A673 (cell line): Measurements from ENCODE around the gene DHX34. TPM values are rescaled to one million over a fixed set of nuclear protein-coding genes. Genes with fewer than 3 reads are reported as not detected.

Experiments
- BruUV-seq: library from RNA; stranded (reverse); fragments of 400-500 nt; replicated peaks from 2 replicates; lab custom pipeline; 2021; lab: Mats Ljungman, UMichigan
- CTCF ChIA-PET: fragments of 300-600 bp; sonication (Branson Sonifier 250); formaldehyde crosslinking; loops from one replicate; lab custom pipeline; 2022; ENCODE audit warnings: antibody characterized with exemption; lab: Charles Lee
- POLR2A ChIA-PET: fragments of 300-600 bp; sonication (Branson Sonifier 250); formaldehyde crosslinking; loops from one replicate; lab custom pipeline; 2022; ENCODE audit warnings: antibody characterized with exemption; ENCODE audit not compliant: low non-redundant PET; lab: Charles Lee
- DNase-seq: peaks from one replicate; pipeline ENCODE4 v3.0.0-alpha.2; 2015; ENCODE audit warnings: low spot score
- H3K27ac ChIP-seq: fragments of 200-600 bp; sonication (generic); 2 replicates; pipeline ENCODE4 v1.5.1; 2016; ENCODE audit warnings: mixed run types, low read depth, mild to moderate bottlenecking, mixed read lengths, antibody characterized with exemption, low read length; ENCODE audit not compliant: poor library complexity, severe bottlenecking
- H3K27me3 ChIP-seq: fragments of 200-600 bp; sonication (generic); replicated peaks from 2 replicates; pipeline ENCODE4 v1.6.1; 2017; ENCODE audit warnings: mixed run types, low read depth, mild to moderate bottlenecking, mixed read lengths, antibody characterized with exemption, low read length; ENCODE audit not compliant: insufficient read depth, poor library complexity
- H3K36me3 ChIP-seq: fragments of 200-600 bp; sonication (generic); 2 replicates; pipeline ENCODE4 v1.6.1; 2016; ENCODE audit warnings: mixed run types, mild to moderate bottlenecking, mixed read lengths, antibody characterized with exemption, low read length; ENCODE audit not compliant: insufficient read depth, poor library complexity, severe bottlenecking
- H3K4me1 ChIP-seq: fragments of 200-600 bp; sonication (generic); 2 replicates; pipeline ENCODE4 v1.6.1; 2017; ENCODE audit warnings: mixed run types, mild to moderate bottlenecking, mixed read lengths, antibody characterized with exemption, low read length; ENCODE audit not compliant: insufficient read depth, poor library complexity, severe bottlenecking
- H3K4me3 ChIP-seq: fragments of 200-600 bp; sonication (generic); 2 replicates; pipeline ENCODE4 v1.5.1; 2016; ENCODE audit warnings: low read depth, mixed run types, mild to moderate bottlenecking, mixed read lengths, low read length; ENCODE audit not compliant: poor library complexity, severe bottlenecking
- H3K9me3 ChIP-seq: fragments of 200-600 bp; sonication (generic); 2 replicates; pipeline ENCODE4 v1.6.1; 2016; ENCODE audit warnings: mixed run types, low read depth, mild to moderate bottlenecking, mixed read lengths, antibody characterized with exemption, low read length; ENCODE audit not compliant: poor library complexity, severe bottlenecking
- EZH2 ChIP-seq: fragments of 200-600 bp; sonication (generic); IDR thresholded peaks from 2 replicates; pipeline ENCODE4 v1.6.1; 2017; ENCODE audit warnings: borderline replicate concordance, low read depth, mild to moderate bottlenecking, mixed read lengths, antibody characterized with exemption, low read length; ENCODE audit not compliant: poor library complexity, severe bottlenecking
- intact Hi-C: fragments of 100-400 bp; cut with micrococcal nuclease; formaldehyde crosslinking; loops from one replicate; pipeline ENCODE4 v1.10.0; 2022; ENCODE audit not compliant: unreplicated experiment
- total RNA-seq: library from RNA; stranded (reverse); gene quantifications from 2 replicates; pipeline ENCODE4 v1.2.3, GENCODE V29; 2021
- TF ChIP-seq, protein P1 (sequence below): fragments of 300-800, 200-600 bp; sonication (generic); conservative IDR thresholded peaks from 2 replicates; pipeline ENCODE4 v1.5.1; 2017; ENCODE audit warnings: low read depth, mild to moderate bottlenecking, antibody characterized with exemption, low read length, moderate library complexity, mixed read lengths

Gene DHX34
- total RNA-seq, 1 experiment from 2014 or later: 29.6 TPM

DNA sequence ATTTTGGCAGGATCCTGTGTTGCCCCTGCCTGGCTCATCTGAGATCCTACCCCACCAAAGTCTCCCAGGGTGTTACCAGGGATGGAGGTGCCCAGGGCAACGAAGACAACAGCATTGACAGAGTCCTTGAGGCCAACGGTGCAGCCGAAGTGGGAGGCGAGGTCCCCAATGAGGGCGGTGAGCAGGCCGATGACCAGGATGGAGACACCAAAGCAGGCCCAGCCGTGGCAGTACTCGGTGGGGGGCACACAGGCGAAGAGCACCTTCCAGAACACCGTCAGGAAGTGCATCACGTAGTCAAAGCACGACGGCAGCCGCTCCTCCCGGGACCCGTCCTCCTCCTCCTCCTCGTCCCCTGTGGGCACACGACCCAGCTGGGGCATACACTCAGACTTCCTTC lies 83.0 kb downstream of the DHX34 start:
- intact Hi-C loops: no loop called here
- TF ChIP-seq, protein P1, sequence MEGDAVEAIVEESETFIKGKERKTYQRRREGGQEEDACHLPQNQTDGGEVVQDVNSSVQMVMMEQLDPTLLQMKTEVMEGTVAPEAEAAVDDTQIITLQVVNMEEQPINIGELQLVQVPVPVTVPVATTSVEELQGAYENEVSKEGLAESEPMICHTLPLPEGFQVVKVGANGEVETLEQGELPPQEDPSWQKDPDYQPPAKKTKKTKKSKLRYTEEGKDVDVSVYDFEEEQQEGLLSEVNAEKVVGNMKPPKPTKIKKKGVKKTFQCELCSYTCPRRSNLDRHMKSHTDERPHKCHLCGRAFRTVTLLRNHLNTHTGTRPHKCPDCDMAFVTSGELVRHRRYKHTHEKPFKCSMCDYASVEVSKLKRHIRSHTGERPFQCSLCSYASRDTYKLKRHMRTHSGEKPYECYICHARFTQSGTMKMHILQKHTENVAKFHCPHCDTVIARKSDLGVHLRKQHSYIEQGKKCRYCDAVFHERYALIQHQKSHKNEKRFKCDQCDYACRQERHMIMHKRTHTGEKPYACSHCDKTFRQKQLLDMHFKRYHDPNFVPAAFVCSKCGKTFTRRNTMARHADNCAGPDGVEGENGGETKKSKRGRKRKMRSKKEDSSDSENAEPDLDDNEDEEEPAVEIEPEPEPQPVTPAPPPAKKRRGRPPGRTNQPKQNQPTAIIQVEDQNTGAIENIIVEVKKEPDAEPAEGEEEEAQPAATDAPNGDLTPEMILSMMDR: no peak
- TF ChIP-seq EZH2: no peak

More for the DNA sequence above, 83.0 kb downstream of the DHX34 start:
- Histone ChIP-seq H3K4me3 (no peak overlapping the region), H3K9me3 (no peaks in the 10 kb centered on the region), H3K27ac (no peak overlapping the region), H3K4me1 (peaks cover 17% of the 10 kb centered on the region), H3K36me3 (no peaks in the 10 kb centered on the region), H3K27me3 (no peaks in the 10 kb centered on the region)
- POLR2A ChIA-PET: no interaction called here
- no TSS peak for BruUV-seq
- DNase-seq: no peak
- CTCF ChIA-PET: no interaction called here

Other genes starting within 250 kb of the DHX34 start
- gene ZC3H4, start 235.5 kb upstream of the DHX34 start, total RNA-seq: 94.4 and 94.8 TPM in 2 replicates
- 302 and 314 TPM in 2 replicates for gene SAE1, start 218.5 kb upstream of the DHX34 start, total RNA-seq
- 2.7 and 3.7 TPM in 2 replicates for gene BBC3, start 118.1 kb upstream of the DHX34 start, total RNA-seq
- 36.4 and 39.7 TPM in 2 replicates for gene CCDC9, start 92.8 kb upstream of the DHX34 start, total RNA-seq
- 13.8 and 15.9 TPM in 2 replicates for gene INAFM1, start 74.4 kb upstream of the DHX34 start, total RNA-seq
- gene C5AR1, start 39.5 kb upstream of the DHX34 start, total RNA-seq: 0.92 and 1.2 TPM in 2 replicates
- gene C5AR2, start 17.1 kb upstream of the DHX34 start, total RNA-seq: 0.04 TPM in 1 of 2 replicates, not detected in the other
- 9.6 and 21.3 TPM in 2 replicates for gene MEIS3, start 70.2 kb downstream of the DHX34 start, total RNA-seq
- gene SLC8A2, start 122.6 kb downstream of the DHX34 start, total RNA-seq: 3.2 and 6.6 TPM in 2 replicates
- 18.7 and 18.9 TPM in 2 replicates for gene KPTN, start 134.9 kb downstream of the DHX34 start, total RNA-seq
- gene NAPA, start 165.7 kb downstream of the DHX34 start, total RNA-seq: 88.9 and 90.9 TPM in 2 replicates
- not detected in 2 replicates for gene ZNF541, start 223.8 kb downstream of the DHX34 start, total RNA-seq